ENCODE results near the gene RUBCN. TPM values are rescaled to one million over a fixed set of nuclear protein-coding genes. Genes with fewer than 3 reads are reported as not detected.

Gene RUBCN
- polyA plus RNA-seq, 1 of the 3 experiments (the other 2 are of a cell fraction), result 14.9 TPM

DNA sequence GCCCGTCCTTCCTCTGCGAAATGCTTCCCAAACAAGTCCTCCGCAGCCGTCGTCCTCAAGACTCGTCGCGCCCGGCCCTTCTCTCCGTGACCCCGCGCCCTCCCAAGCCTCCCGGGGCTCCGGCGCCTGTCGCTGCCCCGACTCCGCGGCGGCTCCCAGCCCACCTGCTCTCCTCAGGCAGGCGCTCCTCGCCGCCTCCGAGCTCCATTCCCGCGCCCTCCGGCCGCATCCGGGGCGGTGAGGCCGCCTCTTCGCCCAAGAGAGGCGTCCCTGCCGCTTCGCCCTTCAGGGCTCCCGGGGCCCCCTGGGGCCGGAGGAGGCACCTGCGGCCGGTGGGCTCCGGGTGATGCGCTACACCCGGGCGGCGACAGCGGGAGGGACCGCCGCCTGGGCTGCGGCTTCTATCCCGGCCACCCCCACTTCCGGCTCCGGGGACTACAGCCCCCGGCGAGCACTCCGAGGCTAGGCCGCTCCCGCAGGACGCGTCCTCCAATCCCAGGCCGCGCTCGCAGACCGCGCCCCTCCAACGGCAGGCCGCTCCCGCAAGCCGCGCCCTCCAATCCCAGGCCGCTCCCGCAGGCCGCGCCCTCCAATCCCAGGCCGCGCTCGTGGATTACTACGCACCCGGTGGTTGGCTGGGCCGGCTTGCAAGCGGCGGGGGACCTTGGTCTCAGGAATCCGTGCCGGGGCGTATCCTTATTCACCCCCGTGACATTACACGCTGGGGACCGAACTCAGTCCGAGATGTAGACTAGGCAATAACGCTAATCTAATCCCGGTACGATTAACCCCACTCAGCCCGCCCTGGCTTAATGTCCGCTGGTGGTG is at the start of gene RUBCN (continued):
- TF ChIP-seq FOXM1 (IDR thresholded peaks at IDR 0.05; ENCODE audit: low read depth) (no peak), CTCF (IDR thresholded peaks at IDR 0.05) (no peak), MEF2A (IDR thresholded peaks at IDR 0.05; ENCODE audit: borderline replicate concordance, low read depth) (no peak), TAF1 (IDR thresholded peaks at IDR 0.05; ENCODE audit: borderline replicate concordance, low read depth, low read length) (peak; percentile 70), REST (IDR thresholded peaks at IDR 0.05; ENCODE audit: low read depth, low read length) (no peak)

DNA sequence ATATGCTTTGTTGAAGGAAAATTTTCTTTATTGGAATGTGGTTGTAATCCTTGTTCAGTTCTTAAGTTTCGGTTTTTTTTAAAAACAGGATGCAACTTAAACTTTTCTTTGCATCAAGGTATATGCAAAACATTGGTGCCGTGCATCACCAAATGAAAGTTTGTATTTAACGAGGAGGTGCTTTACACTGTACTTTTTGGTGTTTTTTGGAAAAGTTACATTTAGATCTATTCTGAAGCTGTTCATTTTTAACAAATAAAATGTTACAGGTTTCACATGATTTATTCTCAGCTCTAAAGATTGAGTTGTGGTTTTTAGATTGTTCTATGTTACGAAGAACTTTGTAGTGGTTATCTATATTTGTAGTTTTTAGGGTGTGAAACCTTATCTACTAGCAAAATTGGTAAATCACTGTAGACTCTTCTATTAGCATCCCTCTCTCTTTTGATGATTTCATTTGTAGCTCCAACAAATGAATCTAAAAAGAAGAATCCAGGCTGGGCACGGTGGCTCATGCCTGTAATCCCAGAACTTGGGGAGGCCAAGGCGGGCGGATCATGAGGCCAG is 47.4 kb upstream of the RUBCN start:
- Histone ChIP-seq H3K9ac (no peak overlapping the region), H3K4me2 (no peak overlapping the region), H3K9me2 (no peaks in the 10 kb centered on the region), H3K36me3 (replicated peaks in 1 of 2; ENCODE audit: control insufficient read depth in 1 of 2, insufficient read depth in 2 of 2, low read length in 1 of 2) (peaks cover 31 to 41% of the 10 kb centered on the region in 2 experiments), H3K9me3 (no peaks in the 10 kb centered on the region), H3K4me3 (ENCODE audit: low read depth in 2 of 2, low read length in 1 of 2) (no peak overlapping the region), H4K20me1 (ENCODE audit: insufficient read depth) (no peaks in the 10 kb centered on the region), H3K79me2 (ENCODE audit: insufficient read depth) (no peaks in the 10 kb centered on the region), H3F3A (replicated peaks; ENCODE audit: insufficient read depth) (peaks cover 25% of the 10 kb centered on the region), H2AFZ (ENCODE audit: low read depth) (no peak overlapping the region), H3K4me1 (ENCODE audit: control insufficient read depth in 1 of 2, insufficient read depth in 2 of 2, low read depth in 1 of 2, low read length in 1 of 2) (no peaks in the 10 kb centered on the region), H3K27me3 (ENCODE audit: insufficient read depth) (no peaks in the 10 kb centered on the region), H3K27ac (ENCODE audit: low read depth in 2 of 2, low read length in 1 of 2) (no peak overlapping the region)
- 97% methylated on average over 7 of the region's 7 CpGs for WGBS (ENCODE audit: low lambda C conversion rate)
- TF ChIP-seq RAD21 (IDR thresholded peaks at IDR 0.05; ENCODE audit: low read length), result no peak
- TF ChIP-seq FOSL2 (IDR thresholded peaks at IDR 0.05; ENCODE audit: borderline replicate concordance, low read depth), result no peak
- TF ChIP-seq TCF12 (IDR thresholded peaks at IDR 0.05), result no peak
- TF ChIP-seq FOXM1 (IDR thresholded peaks at IDR 0.05; ENCODE audit: low read depth), result no peak
- no peak for TF ChIP-seq ELF1 (IDR thresholded peaks at IDR 0.05)
- TF ChIP-seq PBX3 (IDR thresholded peaks at IDR 0.05), result no peak
- TF ChIP-seq NFIC (IDR thresholded peaks at IDR 0.05; ENCODE audit: borderline replicate concordance), result no peak
- no peak for TF ChIP-seq IRF3 (IDR thresholded peaks at IDR 0.05; ENCODE audit: low read depth, low read length)
- no peak for TF ChIP-seq CTCF (IDR thresholded peaks at IDR 0.05)
- no peak for TF ChIP-seq REST (IDR thresholded peaks at IDR 0.05; ENCODE audit: low read depth, low read length)
- no peak for DNase-seq
- ChIA-PET POLR2A (no interaction called here), CTCF (interaction anchor here (0.8 kb wide), 1 partner anchor 10 kb away, joined by 3 read pairs; no protein-coding TSS in a partner anchor)

Measured in SK-N-SH (cell line).